Fibroblast of skin of left biceps (primary cell): ENCODE data around the gene RBAK.
"Not testable (repeated sequence)": the region's sequence is repeated elsewhere in the genome, so short reads cannot be mapped to it uniquely, and the experiment has no call there.

Experiments used
- DNase-seq, 2 experiments: peaks; one replicate each; pipeline ENCODE4 v3.0.0-alpha.2; 2013; ENCODE audit warnings: low read depth in 2 of 2

RBAK gene

DNA sequence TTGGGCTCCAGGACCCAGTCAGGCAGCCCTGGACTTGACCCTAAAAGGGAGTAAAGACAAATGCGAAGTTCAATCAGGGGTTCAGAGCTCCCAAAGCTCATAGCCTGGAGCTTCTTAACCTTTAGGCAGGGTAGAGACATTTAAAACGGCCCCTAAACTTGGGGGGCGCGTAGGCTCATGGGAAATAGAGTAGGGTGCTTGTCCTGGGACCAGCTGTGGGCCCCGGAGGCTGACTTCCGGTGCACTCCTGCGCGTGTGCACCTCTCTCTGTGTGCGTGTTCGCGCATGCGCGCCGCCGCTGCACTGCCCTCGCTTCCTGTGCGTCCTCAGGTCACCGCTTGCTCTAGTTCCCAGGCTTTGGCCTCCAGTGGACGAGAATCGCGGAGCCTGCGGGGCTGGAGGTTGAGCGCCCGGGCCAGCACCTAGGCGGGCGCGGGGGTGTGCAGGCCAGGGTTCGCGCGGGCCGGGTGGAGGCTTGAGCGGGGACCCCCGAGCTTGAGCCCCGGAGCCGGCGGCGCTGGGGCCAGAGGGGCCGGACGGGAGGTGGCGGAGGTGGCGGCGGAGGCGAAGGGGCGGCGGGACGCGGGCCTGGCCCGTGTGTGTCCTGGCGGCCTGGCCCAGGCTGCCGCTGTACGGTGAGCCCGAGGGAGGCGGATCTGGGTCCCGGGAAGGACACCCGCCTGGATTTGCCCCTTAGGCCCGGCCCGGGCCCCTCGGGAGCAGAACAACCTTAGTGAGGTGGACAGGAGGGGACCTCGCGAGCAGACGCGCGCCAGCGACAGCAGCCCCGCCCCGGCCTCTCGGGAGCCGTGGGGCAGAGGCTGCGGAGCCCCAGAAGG, at the start of gene RBAK:
RBAK (plus strand) TSS at position 303 of the 839 bp plus-strand sequence. CDS start 2,217 bp downstream, outside the sequence.
- DNase-seq = peak; percentile 82 to 84

DNA sequence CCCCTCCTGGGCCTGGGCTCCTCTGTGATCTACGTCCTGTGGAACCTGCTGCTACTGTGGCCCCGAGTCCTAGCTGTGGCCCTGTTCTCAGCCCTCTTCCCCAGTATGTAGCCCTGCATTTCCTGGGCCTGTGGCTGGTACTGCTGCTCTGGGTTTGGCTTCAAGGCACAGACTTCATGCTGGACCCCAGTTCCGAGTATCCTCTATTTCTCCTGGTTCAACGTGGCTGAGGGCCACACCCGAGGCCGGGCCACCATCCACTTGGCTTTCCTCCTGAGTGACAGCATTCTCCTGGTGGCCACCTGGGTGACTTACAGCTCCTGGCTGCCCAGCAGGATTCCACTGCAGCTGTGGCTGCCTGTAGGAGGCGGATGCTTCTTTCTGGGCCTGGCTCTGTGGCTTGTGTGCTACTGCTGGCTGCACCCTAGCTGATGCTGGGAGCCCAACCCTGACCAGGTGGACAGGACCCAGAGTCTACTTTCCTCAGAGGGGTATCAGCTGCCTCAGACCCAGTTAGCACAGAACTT, 48.9 kb upstream of the RBAK start:
- no peak for DNase-seq

DNA sequence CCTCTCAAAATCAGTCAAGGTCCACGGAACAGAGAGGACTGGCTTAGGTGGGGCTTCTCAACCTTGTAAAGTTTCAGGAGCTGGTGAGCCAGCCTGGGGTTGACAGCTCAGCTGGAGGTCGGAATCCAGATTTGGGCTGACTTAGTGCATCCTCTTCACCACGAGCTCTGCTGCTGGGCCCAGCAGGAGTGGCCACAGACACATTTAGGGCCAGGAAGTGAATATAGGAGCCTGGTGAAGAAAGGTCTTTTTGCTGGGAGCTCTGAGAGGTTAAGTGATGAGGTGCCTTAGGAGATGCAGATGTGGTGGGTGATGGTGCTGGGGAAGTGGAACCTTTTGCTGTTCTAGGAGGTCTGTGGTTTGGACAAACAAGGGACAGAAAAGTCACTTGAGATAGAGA, 47.4 kb upstream of the RBAK start:
- DNase-seq = no peak

DNA sequence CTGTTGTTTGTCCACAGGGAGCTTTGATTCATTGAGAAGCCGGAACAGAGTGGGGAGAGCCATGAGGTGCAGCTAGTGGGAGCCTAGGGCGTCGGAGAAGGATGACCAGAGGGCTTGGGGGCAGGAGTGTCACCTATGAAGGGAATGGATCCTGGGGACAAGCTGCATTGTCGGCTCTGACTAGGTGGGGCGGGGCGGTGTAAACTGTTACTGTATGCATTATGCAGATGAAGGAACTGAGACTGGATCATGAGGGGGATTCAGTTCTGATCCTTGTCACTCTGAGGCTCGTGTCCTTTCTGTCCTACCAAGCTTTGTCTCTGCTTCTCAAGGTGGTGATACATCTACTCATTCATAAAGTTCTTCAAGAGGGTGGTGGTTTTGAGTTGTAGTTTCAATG, 46.8 kb upstream of the RBAK start:
- no peak for DNase-seq

DNA sequence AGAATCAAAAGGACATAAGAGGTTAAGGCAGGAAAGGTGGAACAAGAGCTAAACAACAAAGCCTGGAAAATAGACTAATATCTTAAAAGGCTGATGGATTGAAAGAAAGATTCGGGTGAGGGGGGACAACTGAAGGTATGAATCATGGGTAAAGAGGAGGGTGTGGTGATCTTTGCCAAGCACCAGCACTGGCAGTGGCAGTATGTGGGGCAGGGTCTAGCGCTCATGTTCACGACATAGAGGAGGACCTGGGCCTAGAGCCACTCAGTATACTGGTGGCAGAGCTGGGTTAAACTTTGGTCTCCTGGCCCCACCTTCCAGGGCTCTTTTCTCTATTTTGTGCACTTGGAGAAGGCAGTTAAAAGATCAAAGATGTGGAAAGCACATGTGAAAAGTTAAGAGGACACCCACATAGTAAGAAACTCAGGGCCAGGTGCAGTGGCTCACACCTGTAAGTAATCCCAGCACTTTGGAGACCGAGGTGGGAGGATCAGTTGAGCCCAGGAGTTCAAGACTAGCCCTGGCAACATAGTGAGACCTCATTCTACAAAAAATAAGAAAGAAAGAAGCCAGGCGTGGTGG, 46.2 kb upstream of the RBAK start:
- DNase-seq = no peak

DNA sequence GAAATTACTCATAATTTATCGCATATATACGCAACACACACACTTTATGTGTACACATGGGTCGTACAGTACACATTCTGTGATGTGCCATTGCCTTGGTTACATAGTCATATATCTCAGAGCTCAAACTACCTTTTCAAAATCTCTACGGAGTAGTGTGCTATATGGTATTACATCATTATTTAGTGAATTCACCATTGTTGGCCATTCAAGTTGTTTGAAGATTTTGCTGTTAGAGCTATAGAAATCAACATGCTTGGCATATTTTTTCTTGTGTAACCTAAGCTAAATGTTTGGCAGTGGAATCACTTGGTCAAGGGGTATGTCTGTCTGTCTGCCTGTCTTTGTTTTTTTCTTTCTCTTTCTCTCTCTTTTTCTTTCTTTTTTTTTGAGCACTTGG, 44.7 kb upstream of the RBAK start:
- no peak for DNase-seq

DNA sequence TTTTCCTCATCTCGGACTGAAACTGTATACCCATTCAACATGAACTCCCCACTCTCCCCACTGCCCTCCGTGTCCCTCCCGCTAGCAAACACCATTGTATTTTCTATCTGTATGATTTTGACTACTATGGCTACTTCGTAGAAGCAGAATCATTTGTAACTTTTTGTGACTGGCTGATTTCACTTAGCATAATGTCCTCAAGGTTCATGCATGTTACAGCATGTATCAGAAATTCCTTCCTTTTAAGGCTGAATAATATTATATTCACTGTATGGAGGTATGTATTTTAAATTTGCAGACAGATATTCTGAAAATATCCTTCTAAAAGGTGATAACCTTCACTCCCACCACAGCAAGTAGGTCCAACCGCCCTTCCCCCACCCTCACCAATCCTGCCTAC, 43.7 kb upstream of the RBAK start:
- DNase-seq = no peak

DNA sequence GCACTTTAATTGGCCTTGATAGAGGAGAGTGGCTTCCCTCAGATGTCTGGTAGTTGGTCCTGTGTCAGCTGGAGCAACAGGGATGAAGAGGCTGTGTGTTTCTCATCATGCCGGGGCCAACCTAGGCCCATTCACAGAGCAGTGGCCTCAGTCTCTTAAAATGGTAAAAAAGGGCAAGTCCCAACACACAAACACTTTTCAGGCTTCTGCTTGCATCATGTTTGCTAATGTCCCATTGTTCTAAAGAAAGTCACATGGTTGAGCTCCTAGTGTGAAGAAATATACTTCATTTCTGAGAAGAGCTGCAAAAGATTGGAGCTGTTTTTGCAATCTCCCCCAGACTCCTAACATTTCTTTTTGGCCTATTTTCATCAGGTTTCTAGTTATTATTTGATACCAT, 40.6 kb upstream of the RBAK start:
- no peak for DNase-seq

DNA sequence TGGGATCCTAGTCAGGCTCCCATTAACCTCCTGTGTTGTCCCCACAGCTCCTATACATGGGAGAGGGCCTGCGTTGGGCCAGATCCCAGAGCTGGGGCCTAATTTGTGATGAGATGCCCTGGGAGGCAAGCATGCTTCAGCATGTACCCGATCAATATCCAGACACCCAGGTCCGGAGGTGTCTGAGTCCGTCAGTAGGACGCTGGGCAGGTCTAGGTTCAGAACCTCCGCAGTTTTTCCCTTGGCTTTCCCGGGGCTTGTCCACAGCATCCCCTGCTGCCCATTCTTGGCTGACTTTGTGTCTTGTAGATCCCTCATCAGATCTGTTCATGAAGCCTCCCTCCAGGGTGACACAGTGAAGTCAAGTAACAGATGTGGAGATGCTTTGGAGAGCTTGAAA, 32.7 kb upstream of the RBAK start:
- DNase-seq = no peak

DNA sequence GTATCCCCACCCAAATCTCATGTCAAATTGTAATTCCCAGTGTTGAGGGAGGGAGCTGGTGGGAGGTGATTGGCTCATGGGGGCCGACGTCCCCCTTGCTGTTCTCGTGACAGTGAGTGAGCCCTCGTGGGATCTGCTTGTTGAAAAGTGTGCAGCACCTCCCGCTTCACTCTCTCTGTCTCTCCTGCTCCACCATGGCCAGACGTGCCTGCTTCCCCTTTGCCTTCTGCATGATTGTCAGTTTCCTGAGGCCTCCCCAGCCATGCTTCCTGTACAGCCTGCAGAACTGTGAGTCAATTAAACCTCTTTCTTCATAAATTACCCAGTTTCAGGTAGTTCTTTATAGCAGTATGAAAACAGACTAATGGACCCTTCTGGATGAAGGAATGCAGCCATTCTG, 29.7 kb upstream of the RBAK start:
- not testable (repeated sequence) for DNase-seq

DNA sequence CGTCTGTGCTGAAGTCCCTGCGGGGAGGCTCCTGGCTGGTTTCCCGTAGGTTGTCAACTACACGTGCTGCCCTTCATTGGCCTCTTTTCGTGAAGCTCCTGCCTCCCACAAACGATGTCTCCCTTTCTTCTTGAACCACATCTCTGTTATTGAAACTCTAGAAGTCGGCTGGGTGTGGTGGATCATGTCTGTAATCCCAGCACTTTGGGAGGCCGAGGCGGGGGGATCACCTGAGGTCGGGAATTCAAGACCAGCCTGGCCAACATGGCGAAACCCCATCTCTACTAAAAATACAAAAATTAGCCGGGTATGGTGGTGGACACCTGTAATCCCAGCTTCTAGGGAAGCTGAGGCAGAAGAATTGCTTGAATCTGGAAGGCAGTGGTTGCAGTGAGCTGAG, 28.0 kb upstream of the RBAK start:
- not testable (repeated sequence) for DNase-seq

DNA sequence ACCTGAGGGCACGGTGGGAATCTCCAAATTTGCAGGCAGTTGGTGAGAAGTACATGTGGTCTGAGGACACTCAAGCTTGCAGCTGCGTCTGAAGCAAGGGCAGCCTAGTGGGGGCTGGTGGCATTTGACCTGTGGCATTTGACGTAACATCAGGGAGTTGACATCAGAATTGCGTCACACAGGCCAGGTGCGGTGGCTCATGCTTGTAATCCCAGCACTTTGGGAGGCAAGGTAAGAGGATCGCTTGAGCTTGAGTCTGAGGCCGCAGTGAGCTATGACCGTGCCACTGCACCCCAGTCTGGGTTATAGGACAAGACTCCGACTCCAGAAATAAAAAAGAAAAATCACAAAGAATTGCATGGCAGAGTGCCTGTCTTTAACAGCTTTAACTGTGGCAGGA, 25.6 kb upstream of the RBAK start:
- DNase-seq = no peak

DNA sequence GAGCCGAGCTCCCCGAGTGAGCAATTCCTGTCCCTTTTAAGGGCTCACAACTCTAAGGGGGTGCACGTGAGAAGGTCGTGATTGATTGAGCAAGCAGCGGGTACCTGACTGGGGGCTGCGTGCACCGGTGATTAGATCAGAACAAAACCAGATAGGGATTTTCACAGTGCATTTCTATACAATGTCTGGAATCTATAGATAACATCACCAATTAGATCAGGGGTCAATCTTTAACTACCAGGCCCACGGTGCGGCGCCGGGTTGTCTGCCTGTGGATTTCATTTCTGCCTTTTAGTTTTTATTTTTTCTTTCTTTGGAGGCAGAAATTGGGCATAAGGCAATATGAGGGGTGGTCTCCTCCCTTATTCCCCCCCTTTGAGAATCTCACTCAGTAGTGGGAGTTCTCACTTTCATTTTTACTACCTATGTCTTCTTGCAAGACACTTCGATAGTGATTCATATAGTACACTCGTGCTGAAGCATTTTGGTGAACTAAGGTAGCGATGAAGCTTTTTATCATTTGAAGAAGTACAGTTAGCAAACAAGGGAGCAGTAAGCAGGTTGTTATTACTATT, 24.6 kb upstream of the RBAK start:
- not testable (repeated sequence) for DNase-seq

DNA sequence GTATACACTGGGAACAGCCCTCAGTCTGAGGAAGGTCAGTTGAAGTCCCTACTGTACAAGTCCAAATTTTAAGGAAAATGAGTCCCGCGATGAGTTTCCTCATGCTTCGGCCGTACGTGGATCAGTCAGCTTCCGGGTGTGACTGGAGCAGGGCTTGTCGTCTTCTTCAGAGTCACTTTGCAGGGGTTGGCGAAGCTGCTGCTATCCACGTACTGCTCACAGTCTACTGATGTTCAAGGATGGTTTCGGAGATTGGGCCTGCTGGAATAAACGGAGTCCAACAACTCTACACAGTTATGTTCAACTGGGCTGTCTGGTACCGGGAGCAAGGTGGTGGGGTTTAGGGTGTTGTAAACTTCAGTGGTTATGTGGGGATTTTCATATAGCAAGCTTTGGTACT, 22.0 kb upstream of the RBAK start:
- DNase-seq = not testable (repeated sequence)

DNA sequence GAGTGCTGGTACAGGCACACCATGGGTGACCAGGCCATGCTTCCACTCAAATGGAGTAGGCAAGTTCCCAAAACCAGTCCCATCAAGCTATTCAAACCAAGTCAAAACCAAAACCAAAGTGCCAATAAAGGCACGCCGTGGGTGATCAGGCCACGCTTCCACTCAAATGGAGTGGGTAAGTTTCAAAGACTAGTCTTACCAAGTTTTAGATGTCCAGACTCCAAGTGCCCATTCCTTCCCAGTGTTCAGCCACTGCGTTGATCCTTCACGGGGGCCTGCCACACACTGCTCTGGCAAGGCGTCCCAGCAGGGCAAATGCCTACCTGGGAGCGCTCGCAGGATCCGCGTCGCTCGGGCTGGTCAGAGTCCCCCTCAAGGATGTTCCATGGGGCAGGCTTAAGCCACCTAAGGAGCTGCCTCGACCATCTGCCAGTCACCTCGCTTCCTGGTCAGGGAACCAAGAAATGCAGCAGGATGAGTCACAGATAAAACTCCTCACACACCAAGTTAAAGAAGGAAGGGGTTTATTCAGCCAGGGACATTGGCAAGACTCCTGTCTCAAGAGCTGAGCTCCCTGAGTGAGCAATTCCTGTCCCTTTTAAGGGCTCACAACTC, 17.8 kb upstream of the RBAK start:
- DNase-seq = not testable (repeated sequence)

DNA sequence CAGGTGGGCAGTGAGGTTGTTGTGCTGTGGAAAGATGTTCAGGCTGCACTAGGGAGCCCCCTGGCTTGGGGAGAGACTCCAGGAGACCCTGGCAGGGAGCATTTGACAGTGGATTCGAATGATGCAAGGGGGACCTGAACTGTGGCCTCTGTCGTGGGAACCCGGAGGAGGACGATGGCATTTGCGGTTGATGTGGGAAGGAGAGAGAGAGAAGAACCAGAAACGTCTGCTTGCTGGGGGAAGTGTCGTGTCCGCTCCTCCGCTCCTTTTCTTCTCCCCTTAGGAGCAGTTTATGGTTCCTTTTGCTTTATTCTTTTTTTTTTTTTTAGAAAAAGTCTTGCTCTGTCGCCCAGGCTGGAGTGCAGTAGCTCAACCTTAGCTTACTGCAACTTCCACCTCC, 12.5 kb upstream of the RBAK start:
- DNase-seq = not testable (repeated sequence)

DNA sequence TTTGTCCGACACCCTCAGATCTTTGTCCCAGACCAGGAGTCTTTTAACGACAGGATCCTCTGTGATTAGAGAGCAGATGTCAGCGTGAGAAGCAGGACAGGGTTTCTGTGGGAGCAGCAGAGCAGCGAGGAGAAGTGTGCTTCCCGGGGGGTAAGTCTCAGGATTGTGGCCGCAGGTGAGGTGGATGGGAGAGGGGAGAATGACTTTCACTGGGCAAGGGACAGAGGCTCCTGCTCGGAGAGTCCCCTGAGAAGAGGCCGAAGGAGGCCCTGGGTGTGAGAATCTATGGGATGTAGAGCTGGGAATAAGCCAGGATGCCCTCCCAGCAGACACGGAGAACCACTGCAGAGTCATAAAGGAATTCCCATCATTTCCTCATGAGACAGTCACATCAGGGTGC, 10.4 kb upstream of the RBAK start:
- DNase-seq = no peak

DNA sequence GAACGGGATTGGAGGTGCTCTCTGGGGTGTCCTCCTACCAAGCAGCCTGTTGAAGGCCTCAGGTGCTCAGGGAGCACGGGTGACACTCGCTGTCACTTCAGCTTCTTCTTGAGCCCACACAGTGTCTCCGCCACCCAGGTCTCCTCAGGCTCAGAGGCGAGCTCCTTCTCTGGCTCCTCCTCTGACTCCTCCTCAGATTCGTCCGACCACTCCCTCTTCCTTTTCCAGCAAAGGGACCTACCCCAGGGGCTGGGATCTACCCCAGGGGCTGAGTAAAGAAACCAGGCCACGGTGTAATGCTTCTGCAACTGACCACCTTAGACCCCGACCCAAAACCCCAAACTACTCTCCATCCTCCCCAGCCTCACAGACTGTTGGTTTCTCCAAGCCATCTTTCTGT, 9.2 kb upstream of the RBAK start:
- DNase-seq = no peak

DNA sequence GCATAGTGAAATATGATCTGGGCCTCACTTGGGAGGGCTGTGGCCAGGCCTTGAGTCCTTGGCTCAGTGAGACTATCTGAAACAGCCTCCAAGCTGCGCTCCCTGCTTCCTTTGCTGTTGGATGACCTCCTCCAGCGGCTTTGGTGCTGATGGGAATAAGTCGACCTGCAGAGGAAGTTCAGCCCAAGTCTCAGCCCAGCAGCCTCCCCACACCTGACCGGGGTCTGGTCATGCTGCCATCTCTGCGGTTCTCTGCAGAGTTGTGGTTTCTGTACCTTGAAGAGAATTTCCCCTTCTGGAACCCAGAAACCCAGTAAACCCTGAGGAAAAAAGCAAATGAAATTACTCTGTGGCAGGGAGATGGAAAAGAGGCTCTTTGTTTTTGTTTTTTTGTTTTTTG, 4.6 kb upstream of the RBAK start:
- no peak for DNase-seq

DNA sequence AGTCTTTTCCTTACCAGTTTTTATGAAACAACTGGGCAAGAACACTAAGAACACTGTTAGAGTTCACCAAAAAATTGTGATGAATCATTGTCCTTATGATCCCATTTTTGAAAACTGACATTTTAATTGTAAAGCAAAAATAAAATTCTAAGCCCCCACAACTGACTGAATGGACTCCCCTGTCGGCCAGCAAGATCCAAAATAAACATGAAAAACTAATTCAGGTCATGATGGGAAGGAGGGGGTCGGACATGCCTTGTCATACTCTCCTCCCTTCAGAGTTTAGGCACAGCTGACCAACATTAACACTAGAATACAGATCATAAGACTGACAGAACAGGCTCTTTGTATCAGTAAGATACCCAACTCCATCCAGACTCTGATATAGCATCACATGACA, 2.0 kb upstream of the RBAK start:
- DNase-seq = no peak

DNA sequence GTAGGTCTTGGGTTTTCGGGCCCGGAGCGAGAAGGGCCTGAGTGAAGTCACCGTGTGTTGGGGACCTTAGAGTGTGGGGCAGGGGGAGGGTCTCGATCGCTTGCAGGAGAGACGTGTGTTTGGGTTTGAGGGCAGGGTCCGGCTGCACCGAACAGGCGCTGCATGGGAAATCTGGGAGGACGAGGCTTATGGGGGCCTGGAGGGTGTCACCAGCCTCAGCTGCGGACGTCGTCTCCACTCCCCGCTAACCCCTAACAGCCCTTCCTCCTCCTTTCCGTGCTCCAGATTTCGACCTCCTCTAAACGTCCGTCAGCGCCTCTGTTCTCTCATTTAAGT, 705 bp downstream of the RBAK start:
- DNase-seq = not testable (repeated sequence)

DNA sequence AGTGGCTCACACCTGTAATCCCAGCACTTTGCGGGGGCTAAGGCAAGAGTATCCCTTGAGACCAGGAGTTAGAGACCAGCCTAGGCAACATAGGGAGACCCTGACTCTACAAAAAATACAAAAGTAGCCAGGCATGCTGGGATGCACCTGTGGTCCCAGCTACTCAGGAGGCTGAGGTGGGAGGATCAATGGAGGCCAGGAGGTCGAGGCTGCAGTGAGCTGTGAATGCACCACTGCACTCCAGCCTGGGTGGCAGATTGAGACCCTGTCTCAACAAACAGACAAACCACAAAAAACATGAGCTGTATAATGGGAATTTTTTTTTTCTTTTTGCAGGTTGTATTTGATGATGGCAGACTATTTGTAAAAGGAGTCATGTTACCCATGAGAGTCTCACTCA, 1.5 kb downstream of the RBAK start:
- DNase-seq = not testable (repeated sequence)

DNA sequence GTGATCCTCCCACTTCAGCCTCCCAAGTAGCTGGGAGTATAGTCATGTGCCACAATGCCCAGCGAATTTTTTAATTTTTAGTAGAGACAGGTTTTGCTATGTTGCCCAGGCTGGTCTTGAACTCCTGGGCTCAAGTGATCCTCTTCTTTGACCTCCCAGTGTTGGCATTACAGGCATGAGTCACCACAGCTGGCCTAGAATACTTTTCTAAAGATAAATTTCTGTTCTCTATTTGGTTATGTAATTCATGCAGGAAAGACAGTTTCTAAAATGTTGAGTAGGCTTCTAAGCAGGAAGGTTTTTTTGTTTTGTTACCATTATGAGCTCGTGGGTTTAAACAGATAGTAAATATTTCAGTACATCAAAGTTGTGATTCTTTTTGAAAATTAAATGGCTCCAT, 5.0 kb downstream of the RBAK start:
- no peak for DNase-seq
